Kidney (tissue), 14 donors: ENCODE data around the gene OTUB2. TPM values are rescaled to one million over a fixed set of nuclear protein-coding genes. Genes with fewer than 3 reads are reported as not detected.

Source experiments
- DNase-seq, 5 donors: peaks; one replicate each; pipeline ENCODE4 v3.0.0-alpha.2; 2013 to 2020
- FAIRE-seq: peaks from 2 replicates; lab custom pipeline; 2012; peaks lifted over from hg19 to GRCh38; lab: Jason Lieb, UNC
- H3K27ac ChIP-seq, 2 donors: one replicate each; pipeline ENCODE4 v1.7.0; 2013; ENCODE audit warnings: low read depth in 2 of 2, low read length in 2 of 2, inconsistent platforms in 1 of 2
- H3K27me3 ChIP-seq: one replicate; pipeline ENCODE4 v1.7.1; 2013; ENCODE audit warnings: low read length, inconsistent platforms; ENCODE audit not compliant: control insufficient read depth, insufficient read depth
- H3K36me3 ChIP-seq, 3 donors: one replicate each; pipeline versions ENCODE4 v1.7.0 to v1.7.1; 2013; ENCODE audit warnings: low read length in 3 of 3, control low read depth in 1 of 3, inconsistent platforms in 1 of 3; ENCODE audit not compliant: insufficient read depth in 3 of 3, control insufficient read depth in 2 of 3
- H3K4me1 ChIP-seq, 3 donors: one replicate each; pipeline versions ENCODE4 v1.7.0 to v1.7.1; 2013; ENCODE audit warnings: low read length in 3 of 3, inconsistent platforms in 1 of 3, low read depth in 1 of 3; ENCODE audit not compliant: control insufficient read depth in 2 of 3, insufficient read depth in 2 of 3
- H3K4me3 ChIP-seq, 3 donors: one replicate each; pipeline versions ENCODE4 v1.7.0 to v1.8.1; 2013; ENCODE audit warnings: low read length in 3 of 3, control low read depth in 1 of 3, inconsistent platforms in 1 of 3
- H3K9ac ChIP-seq, 3 donors: one replicate each; pipeline versions ENCODE4 v1.7.0 to v1.7.1; 2013; ENCODE audit warnings: low read length in 3 of 3, control low read depth in 1 of 3, inconsistent platforms in 1 of 3
- H3K9me3 ChIP-seq, 3 donors: one replicate each; pipeline versions ENCODE4 v1.7.0 to v1.7.1; 2013; ENCODE audit warnings: low read length in 3 of 3, control low read depth in 1 of 3, inconsistent platforms in 1 of 3; ENCODE audit not compliant: control insufficient read depth in 2 of 3, insufficient read depth in 1 of 3
- CTCF ChIP-seq: IDR thresholded peaks from 3 replicates; pipeline ENCODE4 v1.5.1; 2012; ENCODE audit warnings: mild to moderate bottlenecking, moderate library complexity, borderline replicate concordance; ENCODE audit not compliant: insufficient read depth; ENCODE audit errors: extremely low read depth
- intact Hi-C: fragments of 100-400 bp; cut with DNase I; formaldehyde crosslinking; loops from one replicate; pipeline ENCODE4 v1.11.1; 2022
- polyA plus RNA-seq: library from polyadenylated mRNA; stranded (reverse); fragments of 350-450 nt; fragmentation: Illumina TruSeq; extraction: RNeasy Lipid Tissue Mini Kit (QIAGEN cat#74804); gene quantifications from one replicate; pipeline ENCODE4 v1.2.3, GENCODE V29; 2014; ENCODE audit warnings: low read depth, low replicate concordance; ENCODE audit not compliant: insufficient read depth
- total RNA-seq: library from RNA; stranded (reverse); fragmentation: NEBNext Ultra II Directional; extraction: Animal tissue kit (Norgen Biotek cat#: 25700); gene quantifications from one replicate; pipeline ENCODE4 v1.2.1, GENCODE V29; 2021
- donor health status: control.
- donor health status: control.
- donor health status: control.
- donor health status: control.
- donor health status: control.
- donor health status: DM: yes; HTN: yes; CAD: no.
- donor health status: Normal renal cell carcinoma (clear cell type).

OTUB2 gene
- total and polyA plus RNA-seq, 2 donors from 2014 or later = 1.1 to 1.6 TPM

- H3K9me3 ChIP-seq = no peaks in the 10 kb centered on the region
- no peak within 1 kb of the TSS for H3K27ac ChIP-seq
- H3K4me1 ChIP-seq = no peaks in the 10 kb centered on the region
- no peak within 1 kb of the TSS for H3K9ac ChIP-seq
- FAIRE-seq = no peak
- no peak within 1 kb of the TSS for H3K4me3 ChIP-seq
- intact Hi-C loops = loop anchor here (5.0 kb wide), 1 partner anchor 50 kb away; no protein-coding TSS in a partner anchor
- no peaks in the 10 kb centered on the region for H3K36me3 ChIP-seq
- DNase-seq = no peak
- peaks cover 3% of the 10 kb centered on the region for H3K27me3 ChIP-seq
- TF ChIP-seq CTCF = no peak
These were observed 29.1 kb upstream of the OTUB2 start, which contains the start of gene CCDC197 for GRCh38 chr14:93997082-93997481. Gene CCDC197 (plus strand): TSS chr14:93997301. CDS start chr14:93998132, 831 bp downstream.

GRCh38 chr14:93997916-93998870, 27.9 kb upstream of the OTUB2 start:
- Histone ChIP-seq H3K36me3 (no peaks in the 10 kb centered on the region), H3K27me3 (peaks cover 3% of the 10 kb centered on the region), H3K27ac (no peak overlapping the region), H3K9ac (no peak overlapping the region), H3K4me3 (no peak overlapping the region), H3K9me3 (no peaks in the 10 kb centered on the region), H3K4me1 (no peaks in the 10 kb centered on the region)
- intact Hi-C loops = loop anchor here (5.0 kb wide), 1 partner anchor 51 kb away; no protein-coding TSS in a partner anchor
- TF ChIP-seq CTCF = no peak
- no peak for FAIRE-seq
- DNase-seq = no peak

- intact Hi-C loops = loop anchor here (5.0 kb wide), 1 partner anchor 52 kb away; no protein-coding TSS in a partner anchor
- DNase-seq (no peak), FAIRE-seq (no peak)
These were observed 27.2 kb upstream of the OTUB2 start for GRCh38 chr14:93998871-93999403.

More at GRCh38 chr14:93998871-93999403, 27.2 kb upstream of the OTUB2 start:
- no peak overlapping the region for H3K9ac ChIP-seq
- H3K27me3 ChIP-seq = peaks cover 3% of the 10 kb centered on the region
- no peaks in the 10 kb centered on the region for H3K36me3 ChIP-seq
- TF ChIP-seq CTCF = no peak
- H3K4me1 ChIP-seq = peaks cover 0 to 4% (median 3%) of the 10 kb centered on the region in 3 donors
- no peak overlapping the region for H3K4me3 ChIP-seq
- no peaks in the 10 kb centered on the region for H3K9me3 ChIP-seq
- H3K27ac ChIP-seq = no peak overlapping the region
